Regular cardiac myocyte (primary cell): ENCODE results near the gene OOSP4B. TPM values are rescaled to one million over a fixed set of nuclear protein-coding genes. Genes with fewer than 3 reads are reported as not detected.

Experiments used
- total RNA-seq: library from RNA; depleted of rRNA; stranded (reverse); fragments of >200 nt; gene quantifications from 2 replicates; pipeline ENCODE4 v1.2.3, GENCODE V29; 2014

OOSP4B gene
- not detected in 2 replicates for total RNA-seq

DNA sequence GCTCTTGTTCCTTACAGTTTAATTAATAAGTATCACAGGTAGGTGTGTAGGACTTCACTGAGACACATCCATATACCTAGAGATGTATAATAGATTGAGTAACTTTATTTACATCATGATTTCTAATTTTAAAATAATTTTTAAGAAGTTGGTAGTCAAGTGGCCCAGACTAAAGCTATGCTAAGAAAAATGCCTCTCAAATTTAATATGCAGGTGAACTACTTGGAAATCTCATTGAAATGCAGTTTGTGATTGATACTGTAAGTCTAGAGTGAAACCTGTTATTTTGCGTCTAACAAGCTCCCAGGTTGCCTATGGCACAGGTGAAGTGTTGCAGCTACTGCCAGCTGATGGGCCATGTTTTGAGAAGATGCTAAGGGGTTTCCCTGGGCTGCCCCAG, at the start of gene OOSP4B:
Gene OOSP4B (plus strand): TSS at position 301 of the 400 bp plus-strand sequence.

DNA sequence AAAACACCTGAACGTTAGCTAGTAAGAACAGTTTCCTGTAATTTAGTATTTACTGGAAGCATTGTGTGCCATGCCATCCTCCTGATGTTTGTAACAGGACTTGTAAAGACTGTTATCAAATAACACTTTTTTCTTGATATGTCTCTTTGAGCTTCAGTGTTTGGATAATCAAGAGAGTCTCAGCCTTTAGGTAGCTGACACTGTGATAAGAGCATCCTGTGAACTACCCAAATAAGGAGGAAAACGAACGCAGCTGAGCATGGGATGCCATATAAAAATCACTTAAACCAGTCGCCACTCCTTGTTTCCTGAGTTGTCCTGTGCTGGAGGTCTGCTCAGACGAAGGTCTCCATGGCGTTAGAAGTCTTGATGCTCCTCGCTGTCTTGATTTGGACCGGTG, 23.1 kb downstream of the OOSP4B start, which contains the start of gene OOSP2:
Gene OOSP2 (plus strand): TSS at position 301 of the 400 bp plus-strand sequence. CDS start 51 bp downstream, at position 352.

DNA sequence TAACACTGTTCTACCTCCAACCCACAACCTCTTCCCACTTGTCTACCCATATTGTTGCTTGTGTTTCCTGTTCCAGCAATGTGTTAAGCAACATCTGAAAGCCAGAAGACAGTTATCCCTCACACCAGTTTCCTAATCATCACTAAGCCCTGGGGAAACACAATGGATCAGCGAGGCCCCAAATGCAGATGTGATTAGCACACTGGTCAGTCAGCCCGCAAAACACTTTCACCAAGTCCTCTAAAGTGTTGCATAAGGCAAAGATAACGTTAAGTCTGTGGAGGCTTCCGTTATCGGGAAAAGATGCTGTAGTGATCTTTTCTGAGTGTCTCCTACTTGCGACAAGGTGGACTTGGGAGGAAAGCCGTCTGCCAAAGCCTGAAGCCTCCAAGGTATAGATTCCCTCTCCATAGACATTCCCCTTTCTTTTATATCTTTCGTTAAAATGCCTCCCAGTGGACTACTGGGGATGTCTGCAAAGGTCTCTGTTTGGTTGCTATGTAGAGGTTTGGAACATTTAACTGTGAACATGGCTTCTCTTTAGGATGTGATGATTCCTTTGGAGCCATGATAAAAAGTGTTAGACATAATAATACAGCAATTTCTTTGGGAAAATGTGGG, 39.5 kb downstream of the OOSP4B start, which contains the start of gene MS4A3:
Gene MS4A3 (plus strand): TSS at position 317 of the 621 bp plus-strand sequence. CDS start 4,496 bp downstream, outside the sequence.

Other genes with a start within 250 kb of the OOSP4B start
- 29.0 and 45.1 TPM in 2 replicates for gene MRPL16, start 206.4 kb upstream of the OOSP4B start, total RNA-seq
- gene CBLIF, start 171.7 kb upstream of the OOSP4B start, total RNA-seq: not detected in 2 replicates
- gene TCN1, start 150.7 kb upstream of the OOSP4B start, total RNA-seq: not detected in 2 replicates
- gene OOSP3, start 138.4 kb upstream of the OOSP4B start, total RNA-seq: not detected in 2 replicates
- gene OOSP1, start 78.7 kb upstream of the OOSP4B start, total RNA-seq: not detected in 2 replicates
- not detected in 2 replicates for gene OOSP4A, start 53.1 kb upstream of the OOSP4B start, total RNA-seq
- gene OOSP2, start 23.2 kb downstream of the OOSP4B start, total RNA-seq: not detected in 2 replicates
- gene MS4A3, start 39.5 kb downstream of the OOSP4B start, total RNA-seq: not detected in 2 replicates
- gene MS4A2, start 71.5 kb downstream of the OOSP4B start, total RNA-seq: not detected in 2 replicates
- not detected in 2 replicates for gene MS4A6A, start 165.9 kb downstream of the OOSP4B start, total RNA-seq
- not detected in 2 replicates for gene MS4A4E, start 226.0 kb downstream of the OOSP4B start, total RNA-seq